ENCODE measurements around the gene TFB1M.

TFB1M gene

GRCh38 chr6:155207223-155207622 lies 107.1 kb downstream of the TFB1M start:
- no peak overlapping the region for H3K27ac ChIP-seq

More at GRCh38 chr6:155207223-155207622, 107.1 kb downstream of the TFB1M start:
- TF ChIP-seq, protein P1, sequence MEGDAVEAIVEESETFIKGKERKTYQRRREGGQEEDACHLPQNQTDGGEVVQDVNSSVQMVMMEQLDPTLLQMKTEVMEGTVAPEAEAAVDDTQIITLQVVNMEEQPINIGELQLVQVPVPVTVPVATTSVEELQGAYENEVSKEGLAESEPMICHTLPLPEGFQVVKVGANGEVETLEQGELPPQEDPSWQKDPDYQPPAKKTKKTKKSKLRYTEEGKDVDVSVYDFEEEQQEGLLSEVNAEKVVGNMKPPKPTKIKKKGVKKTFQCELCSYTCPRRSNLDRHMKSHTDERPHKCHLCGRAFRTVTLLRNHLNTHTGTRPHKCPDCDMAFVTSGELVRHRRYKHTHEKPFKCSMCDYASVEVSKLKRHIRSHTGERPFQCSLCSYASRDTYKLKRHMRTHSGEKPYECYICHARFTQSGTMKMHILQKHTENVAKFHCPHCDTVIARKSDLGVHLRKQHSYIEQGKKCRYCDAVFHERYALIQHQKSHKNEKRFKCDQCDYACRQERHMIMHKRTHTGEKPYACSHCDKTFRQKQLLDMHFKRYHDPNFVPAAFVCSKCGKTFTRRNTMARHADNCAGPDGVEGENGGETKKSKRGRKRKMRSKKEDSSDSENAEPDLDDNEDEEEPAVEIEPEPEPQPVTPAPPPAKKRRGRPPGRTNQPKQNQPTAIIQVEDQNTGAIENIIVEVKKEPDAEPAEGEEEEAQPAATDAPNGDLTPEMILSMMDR (conservative IDR thresholded peaks at IDR 0.05): no peak

All from VCaP (cell line).